Measurements from ENCODE around the gene METTL22. TPM values are rescaled to one million over a fixed set of nuclear protein-coding genes. Genes with fewer than 3 reads are reported as not detected.

Gene METTL22
- total RNA-seq, 4 donors from 2014 or later = 22.5 to 24.5 (median 23.4) TPM

- TF ChIP-seq POLR2AphosphoS5 (IDR thresholded peaks at IDR 0.05) (no peak), CTCF (IDR thresholded peaks at IDR 0.05) (no peak), POLR2A (IDR thresholded peaks at IDR 0.05; ENCODE audit: low read depth) (no peak), EP300 (IDR thresholded peaks at IDR 0.05) (no peak)
- intact Hi-C loops (cut with DNase I) = no loop called here
- Histone ChIP-seq H3K4me3 (no peak overlapping the region), H3K36me3 (no peaks in the 10 kb centered on the region), H3K27me3 (peaks cover 0 to 24% (median 0%) of the 10 kb centered on the region in 4 donors), H3K4me1 (no peaks in the 10 kb centered on the region), H3K27ac (replicated peaks in 1 of 4) (no peak overlapping the region), H3K9me3 (no peaks in the 10 kb centered on the region)
- DNase-seq (ENCODE audit: extremely low spot score) = no peak
- 75% methylated on average over 9 of the region's 9 CpGs for WGBS
Measured at GRCh38 chr16:8607214-8607613, 14.3 kb upstream of the METTL22 start.

GRCh38 chr16:8611122-8611521 lies 10.4 kb upstream of the METTL22 start:
- Histone ChIP-seq H3K9me3 (no peaks in the 10 kb centered on the region), H3K4me3 (no peak overlapping the region), H3K4me1 (no peaks in the 10 kb centered on the region), H3K27ac (replicated peaks in 1 of 4) (no peak overlapping the region), H3K36me3 (no peaks in the 10 kb centered on the region), H3K27me3 (peaks cover 0 to 45% (median 0%) of the 10 kb centered on the region in 4 donors)
- DNase-seq (ENCODE audit: extremely low spot score) = no peak
- 77% methylated on average over 4 of the region's 4 CpGs for WGBS
- intact Hi-C loops (cut with DNase I) = no loop called here
- TF ChIP-seq CTCF (IDR thresholded peaks at IDR 0.05) (no peak), POLR2AphosphoS5 (IDR thresholded peaks at IDR 0.05) (no peak), EP300 (IDR thresholded peaks at IDR 0.05) (no peak), POLR2A (IDR thresholded peaks at IDR 0.05; ENCODE audit: low read depth) (no peak)

- Histone ChIP-seq H3K4me3 (no peak overlapping the region), H3K27me3 (peaks cover 0 to 48% (median 0%) of the 10 kb centered on the region in 4 donors), H3K27ac (replicated peaks in 1 of 4) (no peak overlapping the region), H3K4me1 (no peaks in the 10 kb centered on the region), H3K9me3 (no peaks in the 10 kb centered on the region), H3K36me3 (no peaks in the 10 kb centered on the region)
- 89% methylated on average over 1 of the region's 1 CpG for whole genome bisulfite sequencing
- TF ChIP-seq POLR2AphosphoS5 (IDR thresholded peaks at IDR 0.05) = no peak
- no peak for TF ChIP-seq EP300 (IDR thresholded peaks at IDR 0.05)
- TF ChIP-seq POLR2A (IDR thresholded peaks at IDR 0.05; ENCODE audit: low read depth) = no peak
- no peak for TF ChIP-seq CTCF (IDR thresholded peaks at IDR 0.05)
- no peak for DNase-seq (ENCODE audit: extremely low spot score)
- intact Hi-C loops (cut with DNase I) = no loop called here
Measured at GRCh38 chr16:8611886-8612600, 9.5 kb upstream of the METTL22 start.

- Histone ChIP-seq H3K36me3 (no peaks in the 10 kb centered on the region), H3K27me3 (peaks cover 0 to 36% (median 0%) of the 10 kb centered on the region in 4 donors), H3K4me3 (no peak overlapping the region), H3K27ac (replicated peaks in 1 of 4) (no peak overlapping the region), H3K9me3 (no peaks in the 10 kb centered on the region), H3K4me1 (no peaks in the 10 kb centered on the region)
- WGBS = 64% methylated on average over 9 of the region's 9 CpGs
- intact Hi-C loops (cut with DNase I) = no loop called here
- TF ChIP-seq EP300 (IDR thresholded peaks at IDR 0.05) (no peak), POLR2AphosphoS5 (IDR thresholded peaks at IDR 0.05) (no peak), CTCF (IDR thresholded peaks at IDR 0.05) (no peak), POLR2A (IDR thresholded peaks at IDR 0.05; ENCODE audit: low read depth) (no peak)
- DNase-seq (ENCODE audit: extremely low spot score) = no peak
Measured at GRCh38 chr16:8614435-8615029, 7.0 kb upstream of the METTL22 start.
